ENCODE data around the gene PLOD1.

- no peak for TF ChIP-seq CTCF (IDR thresholded peaks at IDR 0.05)
- TF ChIP-seq POLR2A (IDR thresholded peaks at IDR 0.05): no peak
These were observed 50.1 kb downstream of the PLOD1 start for GRCh38 chr1:11984576-11984975.

Data from tibial nerve (tissue), 3 donors.